Adrenal gland (tissue), 5 donors: ENCODE data around the gene GALNT18.

Experiments
- CTCF ChIP-seq, 6 experiments: fragments of 450-650 bp in 4 of 6; fragments of 200-600 bp in 2 of 6; sonication (generic) in 1 of 6; IDR thresholded peaks; 1 replicate in 5 of 6; 2 replicates in 1 of 6; pipeline versions ENCODE4 v1.5.1 to v1.8.0; 2016 to 2021; ENCODE audit warnings: antibody characterized with exemption in 6 of 6, mild to moderate bottlenecking in 2 of 6, moderate library complexity in 1 of 6
- POLR2A ChIP-seq, 2 donors: fragments of 450-650 bp; IDR thresholded peaks; one replicate each; pipeline ENCODE4 v1.6.1; 2017; ENCODE audit warnings: antibody characterized with exemption in 2 of 2, mild to moderate bottlenecking in 2 of 2, moderate library complexity in 1 of 2
- donor health status: DM: no; HTN: no; CAD: no.

- TF ChIP-seq CTCF (IDR thresholded peaks at IDR 0.05) = no peak
- TF ChIP-seq POLR2A (IDR thresholded peaks at IDR 0.05) = no peak
Observed at GRCh38 chr11:11624926-11625325, 3.1 kb upstream of the GALNT18 start.
